Lung (tissue), 12 donors: Measurements from ENCODE around the gene GEMIN4. TPM values are rescaled to one million over a fixed set of nuclear protein-coding genes. Genes with fewer than 3 reads are reported as not detected.

Experiments
- ATAC-seq: fragments of 200-7000 bp; cut with Tn5 transposase; one replicate; pipeline ENCODE4 v1.9.1; 2020; ENCODE audit warnings: moderate number of reproducible peaks; ENCODE audit not compliant: insufficient read depth, low FRiP score
- DNase-seq, 3 donors: peaks; one replicate each; pipeline ENCODE4 v3.0.0-alpha.2; 2013 to 2017
- H3K27ac ChIP-seq, 2 donors: one replicate each; pipeline ENCODE4 v1.5.1; 2013; ENCODE audit warnings: mild to moderate bottlenecking in 2 of 2, moderate library complexity in 2 of 2, control low read depth in 1 of 2, inconsistent platforms in 1 of 2, low read depth in 1 of 2, low read length in 1 of 2
- H3K27me3 ChIP-seq, 3 donors: one replicate each; pipeline ENCODE4 v1.5.1; 2013; ENCODE audit warnings: low read length in 2 of 3; ENCODE audit not compliant: control insufficient read depth in 3 of 3, insufficient read depth in 3 of 3
- H3K36me3 ChIP-seq, 4 donors: one replicate each; pipeline ENCODE4 v1.5.1; 2013; ENCODE audit warnings: low read length in 4 of 4, mild to moderate bottlenecking in 1 of 4, moderate library complexity in 1 of 4; ENCODE audit not compliant: control insufficient read depth in 4 of 4, insufficient read depth in 4 of 4
- H3K4me1 ChIP-seq, 5 donors: one replicate each; pipeline ENCODE4 v1.5.1; 2013; ENCODE audit warnings: low read length in 5 of 5, mild to moderate bottlenecking in 2 of 5, moderate library complexity in 1 of 5; ENCODE audit not compliant: control insufficient read depth in 5 of 5, insufficient read depth in 5 of 5
- H3K4me3 ChIP-seq: one replicate; pipeline ENCODE4 v1.5.1; 2013; ENCODE audit warnings: mild to moderate bottlenecking, control low read depth, moderate library complexity
- H3K9ac ChIP-seq, 2 donors: one replicate each; pipeline ENCODE4 v1.5.1; 2013; ENCODE audit warnings: low read length in 2 of 2, control low read depth in 1 of 2; ENCODE audit not compliant: insufficient read depth in 1 of 2
- H3K9me3 ChIP-seq, 4 donors: one replicate each; pipeline ENCODE4 v1.5.1; 2013; ENCODE audit warnings: low read length in 3 of 4, mild to moderate bottlenecking in 1 of 4, moderate library complexity in 1 of 4; ENCODE audit not compliant: control insufficient read depth in 4 of 4, insufficient read depth in 3 of 4
- CTCF ChIP-seq: IDR thresholded peaks from 2 replicates; pipeline ENCODE4 v1.5.1; 2012; ENCODE audit warnings: mild to moderate bottlenecking; ENCODE audit errors: control extremely low read depth, extremely low read depth
- WGBS, 2 donors: extraction: QIAGEN DNeasy Blood & Tissue Kit; methylation state at CpG; one replicate each; pipeline ENCODE4 v1.1.7; 2013; 5-methylcytosine and 5-hydroxymethylcytosine counted together
- polyA plus RNA-seq, 2 donors: library from polyadenylated mRNA; stranded (reverse); fragments of 200-250 nt; gene quantifications; one replicate each; pipeline ENCODE4 v1.2.1, GENCODE V29; 2013
- total RNA-seq, 2 donors: library from RNA; depleted of rRNA in 1 of 2; stranded (reverse); fragments of >200 nt in 1 of 2; gene quantifications; one replicate each; pipeline ENCODE4 v1.2.1, GENCODE V29; 2014 to 2021
- donor health status: control.
- donor health status: control.
- donor health status: Bipolar disorder and iron deficiency.
- donor health status: healthy.
- donor health status: DM: yes; HTN: yes; CAD: no.

Gene GEMIN4
- total and polyA plus RNA-seq, 4 donors: 8.5 to 21.7 (median 14.2) TPM

DNA sequence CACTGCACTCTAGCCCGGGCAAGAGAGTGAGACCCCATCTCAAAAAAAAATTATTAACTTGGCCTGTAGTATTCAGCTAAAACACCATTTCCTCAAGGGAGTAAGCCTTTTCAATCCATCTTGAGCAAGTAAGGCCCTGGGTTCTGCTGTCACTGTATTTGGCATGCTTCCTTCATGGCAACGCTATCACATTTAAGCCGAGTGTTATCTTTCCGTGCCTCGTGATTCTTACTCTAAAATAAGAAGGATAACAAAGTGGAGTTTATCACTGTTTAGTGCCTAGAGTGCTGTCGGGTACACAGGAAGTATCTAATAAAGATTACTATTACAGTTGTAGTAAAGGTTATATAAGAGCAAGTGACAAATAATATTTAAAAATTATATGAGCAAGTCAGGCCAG, 46.2 kb downstream of the GEMIN4 start:
- Histone ChIP-seq H3K27ac (no peak overlapping the region), H3K4me1 (peaks cover 0 to 3% (median 0%) of the 10 kb centered on the region in 5 donors), H3K27me3 (no peaks in the 10 kb centered on the region), H3K9ac (no peak overlapping the region), H3K9me3 (no peaks in the 10 kb centered on the region), H3K4me3 (no peak overlapping the region), H3K36me3 (peaks cover 0 to 23% (median 17%) of the 10 kb centered on the region in 4 donors)
- no peak for ATAC-seq
- DNase-seq: no peak
- TF ChIP-seq CTCF: no peak
- WGBS, 2 donors: 79 to 81% methylated on average over 6 of the region's 6 CpGs

DNA sequence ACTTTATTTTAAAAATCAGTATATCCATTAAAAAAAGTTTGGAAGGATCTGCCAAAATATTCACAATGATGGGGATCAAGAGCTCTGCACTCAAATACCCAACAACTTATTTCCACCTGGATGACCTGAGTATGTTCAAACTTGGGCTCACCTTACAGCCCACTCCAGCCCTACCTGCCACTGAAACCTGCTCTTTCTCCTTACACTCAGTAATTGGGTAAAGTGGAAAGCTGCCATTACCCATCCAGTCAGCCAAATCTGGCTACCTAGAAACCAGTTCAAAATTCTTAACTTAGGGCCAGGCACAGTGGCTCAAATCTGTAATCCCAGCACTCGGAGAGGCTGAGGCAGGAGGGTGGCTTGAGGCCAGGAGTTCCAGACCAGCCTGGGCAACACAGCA, 47.1 kb downstream of the GEMIN4 start:
- WGBS, 2 donors: 83 to 92% methylated on average over 1 of the region's 1 CpG
- ATAC-seq (no peak), DNase-seq (no peak)
- Histone ChIP-seq H3K27me3 (no peaks in the 10 kb centered on the region), H3K36me3 (peaks cover 0 to 20% (median 16%) of the 10 kb centered on the region in 4 donors), H3K4me3 (no peak overlapping the region), H3K27ac (no peak overlapping the region), H3K9me3 (no peaks in the 10 kb centered on the region), H3K4me1 (peaks cover 0 to 3% (median 0%) of the 10 kb centered on the region in 5 donors), H3K9ac (no peak overlapping the region)
- no peak for TF ChIP-seq CTCF

DNA sequence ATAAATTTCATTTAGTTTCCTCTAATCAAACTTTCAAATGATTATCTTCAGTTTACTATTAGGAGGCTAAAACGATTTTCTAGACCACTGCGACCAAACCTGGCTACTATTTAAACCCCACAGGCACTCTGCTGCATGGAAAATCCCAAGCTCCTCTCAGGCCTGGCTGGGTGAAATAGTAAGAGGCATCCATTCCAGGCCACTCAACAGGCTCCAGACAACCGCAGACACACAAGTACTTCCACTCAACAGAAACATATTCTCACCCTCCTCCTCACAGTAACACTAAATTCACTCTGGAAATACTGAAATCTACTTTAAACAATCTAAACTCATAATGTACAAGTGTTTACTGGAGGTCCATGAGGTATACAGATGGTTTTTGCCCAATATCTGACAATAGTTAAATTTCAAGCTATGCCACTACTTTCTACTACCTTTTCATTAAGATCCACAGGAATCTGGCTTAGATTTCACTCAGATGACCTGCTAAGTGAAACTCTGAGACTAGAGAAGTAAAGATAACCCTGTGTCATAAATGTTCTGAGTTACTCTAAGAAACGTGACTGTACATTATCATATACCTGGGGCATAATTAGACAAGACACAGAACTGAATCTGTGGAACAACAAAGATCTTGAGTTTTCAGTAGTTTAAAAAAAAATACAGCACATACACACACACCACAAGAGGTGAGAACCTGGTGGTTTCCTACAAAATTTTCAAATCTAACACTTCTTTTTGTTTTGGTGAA, 47.8 kb downstream of the GEMIN4 start:
- TF ChIP-seq CTCF: no peak
- Histone ChIP-seq H3K9me3 (no peaks in the 10 kb centered on the region), H3K27ac (no peak overlapping the region), H3K9ac (no peak overlapping the region), H3K4me1 (peaks cover 0 to 5% (median 3%) of the 10 kb centered on the region in 5 donors), H3K4me3 (no peak overlapping the region), H3K27me3 (no peaks in the 10 kb centered on the region), H3K36me3 (peaks cover 0 to 15% (median 12%) of the 10 kb centered on the region in 4 donors)
- WGBS, 2 donors: 67 to 81% methylated on average over 4 of the region's 4 CpGs
- no peak for ATAC-seq
- peak in 1 of 3 donors; percentile 17 for DNase-seq
